ENCODE measurements around the gene ZNF805. TPM values are rescaled to one million over a fixed set of nuclear protein-coding genes. Genes with fewer than 3 reads are reported as not detected.

Gene ZNF805
- total RNA-seq, 4 donors from 2014 or later: 16.3 to 27.5 (median 21.0) TPM

DNA sequence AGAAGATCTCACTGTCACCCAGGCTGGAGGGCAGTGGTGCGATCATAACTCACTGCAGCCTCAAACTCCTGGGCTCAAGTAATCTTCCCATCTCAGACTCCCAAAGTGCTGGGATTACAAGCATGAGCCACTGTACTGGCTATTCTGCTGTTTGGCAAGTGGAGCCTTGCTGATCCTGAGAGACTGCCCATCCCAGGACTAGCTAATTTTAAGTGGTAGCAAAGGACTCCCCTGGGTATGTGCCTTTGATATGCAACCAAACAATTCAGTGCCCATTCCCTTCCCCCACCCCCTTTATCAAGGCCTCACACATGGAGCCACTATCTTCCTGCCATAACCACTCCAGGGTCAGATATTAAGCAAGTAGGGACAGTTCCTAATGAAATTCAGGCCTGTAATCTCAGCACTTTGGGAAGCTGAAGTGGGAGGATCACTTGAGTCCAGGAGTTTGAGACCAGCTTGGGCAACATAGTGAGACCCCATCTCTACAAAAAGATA, 22.9 kb downstream of the ZNF805 start:
- H3K36me3 ChIP-seq: no peaks in the 10 kb centered on the region
- H3K4me3 ChIP-seq (replicated peaks in 1 of 3): no peak overlapping the region
- H3K9me3 ChIP-seq: no peaks in the 10 kb centered on the region
- no peak for TF ChIP-seq POLR2A (IDR thresholded peaks at IDR 0.05)
- TF ChIP-seq, protein P1, sequence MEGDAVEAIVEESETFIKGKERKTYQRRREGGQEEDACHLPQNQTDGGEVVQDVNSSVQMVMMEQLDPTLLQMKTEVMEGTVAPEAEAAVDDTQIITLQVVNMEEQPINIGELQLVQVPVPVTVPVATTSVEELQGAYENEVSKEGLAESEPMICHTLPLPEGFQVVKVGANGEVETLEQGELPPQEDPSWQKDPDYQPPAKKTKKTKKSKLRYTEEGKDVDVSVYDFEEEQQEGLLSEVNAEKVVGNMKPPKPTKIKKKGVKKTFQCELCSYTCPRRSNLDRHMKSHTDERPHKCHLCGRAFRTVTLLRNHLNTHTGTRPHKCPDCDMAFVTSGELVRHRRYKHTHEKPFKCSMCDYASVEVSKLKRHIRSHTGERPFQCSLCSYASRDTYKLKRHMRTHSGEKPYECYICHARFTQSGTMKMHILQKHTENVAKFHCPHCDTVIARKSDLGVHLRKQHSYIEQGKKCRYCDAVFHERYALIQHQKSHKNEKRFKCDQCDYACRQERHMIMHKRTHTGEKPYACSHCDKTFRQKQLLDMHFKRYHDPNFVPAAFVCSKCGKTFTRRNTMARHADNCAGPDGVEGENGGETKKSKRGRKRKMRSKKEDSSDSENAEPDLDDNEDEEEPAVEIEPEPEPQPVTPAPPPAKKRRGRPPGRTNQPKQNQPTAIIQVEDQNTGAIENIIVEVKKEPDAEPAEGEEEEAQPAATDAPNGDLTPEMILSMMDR (IDR thresholded peaks at IDR 0.05): no peak
- H3K27me3 ChIP-seq: no peaks in the 10 kb centered on the region
- intact Hi-C loops (cut with DNase I): no loop called here
- no peak for DNase-seq
- H3K27ac ChIP-seq: no peak overlapping the region
- no peaks in the 10 kb centered on the region for H3K4me1 ChIP-seq
- WGBS, 2 donors: 80 to 91% methylated on average over 1 of the region's 1 CpG

- no peaks in the 10 kb centered on the region for H3K27me3 ChIP-seq
- intact Hi-C loops (cut with DNase I): no loop called here
- peaks cover 0 to 8% of the 10 kb centered on the region in 2 donors for H3K36me3 ChIP-seq
- H3K4me3 ChIP-seq (replicated peaks in 1 of 3): no peak overlapping the region
- WGBS, 2 donors: 83 to 91% methylated on average over 3 of the region's 3 CpGs
- H3K4me1 ChIP-seq: no peaks in the 10 kb centered on the region
- no peaks in the 10 kb centered on the region for H3K9me3 ChIP-seq
- TF ChIP-seq, protein P1 (IDR thresholded peaks at IDR 0.05): no peak
- no peak for TF ChIP-seq POLR2A (IDR thresholded peaks at IDR 0.05)
- DNase-seq: no peak
- no peak overlapping the region for H3K27ac ChIP-seq
These were observed 26.9 kb downstream of the ZNF805 start for GRCh38 chr19:57267291-57267690.

- H3K9me3 ChIP-seq: no peaks in the 10 kb centered on the region
- intact Hi-C loops (cut with DNase I): no loop called here
- H3K27ac ChIP-seq: no peak overlapping the region
- no peaks in the 10 kb centered on the region for H3K4me1 ChIP-seq
- H3K4me3 ChIP-seq (replicated peaks in 1 of 3): no peak overlapping the region
- H3K36me3 ChIP-seq: peaks cover 0 to 8% of the 10 kb centered on the region in 2 donors
- DNase-seq: no peak
- TF ChIP-seq POLR2A (IDR thresholded peaks at IDR 0.05): no peak
- TF ChIP-seq, protein P1 (IDR thresholded peaks at IDR 0.05): no peak
- H3K27me3 ChIP-seq: no peaks in the 10 kb centered on the region
- WGBS, 2 donors: 80 to 89% methylated on average over 4 of the region's 4 CpGs
These were observed 29.3 kb downstream of the ZNF805 start for GRCh38 chr19:57269515-57270250.

DNA sequence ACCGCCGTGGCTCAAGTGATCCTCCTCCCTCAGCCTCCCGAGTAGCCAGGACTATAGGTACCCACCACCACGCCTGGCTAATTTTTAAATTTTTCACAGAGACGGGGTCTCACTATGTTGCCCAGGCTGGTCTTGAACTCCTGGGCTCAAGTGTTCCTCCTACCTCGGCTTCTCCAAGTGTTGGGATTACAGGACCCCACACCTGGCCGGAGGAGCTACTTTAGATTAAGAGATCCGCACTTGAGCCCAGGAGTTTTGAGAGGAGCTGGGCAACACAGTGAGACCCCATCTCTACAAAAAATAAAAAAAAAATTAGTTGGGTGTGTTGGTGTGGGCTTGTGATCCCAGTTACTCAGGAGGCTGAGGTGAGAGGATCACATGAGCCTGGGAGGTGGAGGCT, 30.8 kb downstream of the ZNF805 start:
- Histone ChIP-seq H3K4me3 (replicated peaks in 1 of 3) (no peak overlapping the region), H3K36me3 (peaks cover 0 to 8% of the 10 kb centered on the region in 2 donors), H3K9me3 (no peaks in the 10 kb centered on the region), H3K27ac (no peak overlapping the region), H3K4me1 (no peaks in the 10 kb centered on the region), H3K27me3 (no peaks in the 10 kb centered on the region)
- 96% methylated on average over 8 of the region's 8 CpGs for WGBS, 2 donors
- intact Hi-C loops (cut with DNase I): no loop called here
- TF ChIP-seq, protein P1 (IDR thresholded peaks at IDR 0.05): no peak
- TF ChIP-seq POLR2A (IDR thresholded peaks at IDR 0.05): no peak
- no peak for DNase-seq

DNA sequence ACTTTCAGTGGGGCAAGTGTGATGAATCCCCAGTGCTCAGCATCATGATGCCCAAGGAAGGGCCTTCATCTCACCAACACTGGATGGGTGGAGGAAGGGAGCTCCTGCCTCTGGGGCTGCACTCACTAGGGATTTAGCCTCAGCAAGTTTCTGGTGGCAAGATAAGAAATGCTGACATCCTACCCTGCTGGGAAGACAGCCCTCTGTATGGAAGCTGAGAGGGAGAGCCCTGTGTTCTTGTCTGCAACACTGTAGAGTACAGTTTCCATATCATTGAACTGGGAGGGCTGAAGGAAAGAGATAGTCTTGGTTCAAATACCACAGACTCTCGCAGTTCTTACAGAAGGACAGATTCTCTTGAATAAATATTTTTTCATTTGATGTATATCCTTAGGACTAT, 32.6 kb downstream of the ZNF805 start:
- no peak for TF ChIP-seq POLR2A (IDR thresholded peaks at IDR 0.05)
- TF ChIP-seq, protein P1 (IDR thresholded peaks at IDR 0.05): no peak
- H3K36me3 ChIP-seq: peaks cover 0 to 8% of the 10 kb centered on the region in 2 donors
- no peak overlapping the region for H3K27ac ChIP-seq
- 28 to 100% methylated on average over 1 of the region's 1 CpG for WGBS, 2 donors
- intact Hi-C loops (cut with DNase I): no loop called here
- no peaks in the 10 kb centered on the region for H3K9me3 ChIP-seq
- DNase-seq: no peak
- no peak overlapping the region for H3K4me3 ChIP-seq (replicated peaks in 1 of 3)
- H3K4me1 ChIP-seq: no peaks in the 10 kb centered on the region
- no peaks in the 10 kb centered on the region for H3K27me3 ChIP-seq

All from thyroid gland (tissue), 4 donors.